Measurements from ENCODE around the gene LDLRAD4.

LDLRAD4 gene

DNA sequence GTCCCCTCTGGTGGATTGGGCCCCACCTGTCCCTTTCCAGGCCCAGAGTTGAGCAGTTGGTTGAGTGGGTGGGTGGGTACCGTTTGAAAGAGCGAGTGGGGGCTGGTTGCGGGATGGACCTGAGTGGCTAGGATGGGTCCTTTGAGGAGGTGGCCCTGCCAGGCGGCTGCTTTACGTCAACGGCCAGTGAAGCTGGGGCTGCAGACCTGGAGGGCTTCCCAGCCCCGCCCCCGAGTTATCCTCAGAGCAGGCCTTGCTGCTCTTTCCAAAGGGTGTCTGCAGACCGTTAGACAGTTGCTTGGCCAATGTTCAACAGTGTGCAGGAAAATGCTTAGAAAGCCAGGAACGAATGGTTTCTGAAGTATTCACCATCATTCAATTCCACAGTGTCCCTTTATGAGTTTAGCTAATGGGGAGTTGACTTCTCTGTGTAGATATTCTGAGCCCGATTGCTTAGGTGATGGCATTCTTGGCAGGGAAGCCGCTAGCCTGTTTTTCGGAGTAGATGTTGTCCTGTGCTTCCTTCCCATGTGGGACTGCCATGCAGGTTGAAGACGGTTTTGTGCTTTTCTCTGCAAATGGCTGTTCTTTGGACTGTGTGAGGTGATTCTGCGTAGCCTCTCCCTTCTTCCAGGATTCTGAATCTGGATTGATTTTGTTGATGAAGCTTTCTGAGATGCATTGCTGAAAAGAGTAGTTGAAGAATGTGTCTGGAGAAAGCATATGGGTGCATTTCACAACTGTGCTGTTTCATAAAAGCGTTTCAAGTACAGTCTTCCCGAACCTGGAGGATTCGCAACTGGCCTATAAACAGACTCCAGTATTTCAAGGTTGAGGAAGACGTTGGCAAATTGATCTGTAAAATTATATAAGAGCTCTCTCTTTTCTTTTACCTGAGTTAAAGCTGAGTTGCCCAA is 45.8 kb downstream of the LDLRAD4 start:
- Histone ChIP-seq H3K9me3 (ENCODE audit: insufficient read depth, low read depth, low read length) (no peaks in the 10 kb centered on the region), H3K27ac (ENCODE audit: low read length) (no peak overlapping the region), H3K4me3 (ENCODE audit: low read length) (no peak overlapping the region), H3K27me3 (ENCODE audit: insufficient read depth, low read length) (no peaks in the 10 kb centered on the region; the same call in 1 of the 2 replicates), H3K9ac (ENCODE audit: low read depth, low read length) (no peak overlapping the region), H3K36me3 (ENCODE audit: insufficient read depth, low read depth, low read length) (no peaks in the 10 kb centered on the region), H3K4me1 (ENCODE audit: insufficient read depth, low read length) (peaks cover 17% of the 10 kb centered on the region)

- Histone ChIP-seq H3K27ac (ENCODE audit: low read length) (no peak overlapping the region), H3K4me1 (ENCODE audit: insufficient read depth, low read length) (peaks cover 17% of the 10 kb centered on the region), H3K9me3 (ENCODE audit: insufficient read depth, low read depth, low read length) (no peaks in the 10 kb centered on the region), H3K9ac (ENCODE audit: low read depth, low read length) (no peak overlapping the region), H3K36me3 (ENCODE audit: insufficient read depth, low read depth, low read length) (no peaks in the 10 kb centered on the region), H3K27me3 (ENCODE audit: insufficient read depth, low read length) (peaks cover 6% of the 10 kb centered on the region; the same call in 1 of the 2 replicates), H3K4me3 (ENCODE audit: low read length) (no peak overlapping the region)
These were observed 46.7 kb downstream of the LDLRAD4 start for GRCh38 chr18:13265008-13265910.

DNA sequence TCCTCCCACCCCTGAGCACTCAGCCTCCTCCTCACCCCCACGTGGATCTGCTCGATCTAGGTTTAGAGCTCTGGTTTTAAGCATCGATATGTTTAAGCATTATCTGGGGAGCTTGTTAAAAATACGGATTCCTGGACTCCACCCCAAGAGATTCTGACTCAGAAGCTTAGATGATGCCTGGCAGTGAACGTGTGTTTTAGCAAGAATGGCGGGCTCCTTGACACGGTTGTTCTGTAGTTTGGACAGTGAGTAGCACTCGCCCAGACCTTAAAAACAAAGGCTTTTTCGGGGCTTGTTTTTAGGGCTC is 47.3 kb downstream of the LDLRAD4 start:
- Histone ChIP-seq H3K27ac (ENCODE audit: low read length) (no peak overlapping the region), H3K4me1 (ENCODE audit: insufficient read depth, low read length) (peaks cover 17% of the 10 kb centered on the region), H3K27me3 (ENCODE audit: insufficient read depth, low read length) (peaks cover 12% of the 10 kb centered on the region; the same call in 1 of the 2 replicates), H3K9me3 (ENCODE audit: insufficient read depth, low read depth, low read length) (no peaks in the 10 kb centered on the region), H3K9ac (ENCODE audit: low read depth, low read length) (no peak overlapping the region), H3K4me3 (ENCODE audit: low read length) (no peak overlapping the region), H3K36me3 (ENCODE audit: insufficient read depth, low read depth, low read length) (no peaks in the 10 kb centered on the region)

DNA sequence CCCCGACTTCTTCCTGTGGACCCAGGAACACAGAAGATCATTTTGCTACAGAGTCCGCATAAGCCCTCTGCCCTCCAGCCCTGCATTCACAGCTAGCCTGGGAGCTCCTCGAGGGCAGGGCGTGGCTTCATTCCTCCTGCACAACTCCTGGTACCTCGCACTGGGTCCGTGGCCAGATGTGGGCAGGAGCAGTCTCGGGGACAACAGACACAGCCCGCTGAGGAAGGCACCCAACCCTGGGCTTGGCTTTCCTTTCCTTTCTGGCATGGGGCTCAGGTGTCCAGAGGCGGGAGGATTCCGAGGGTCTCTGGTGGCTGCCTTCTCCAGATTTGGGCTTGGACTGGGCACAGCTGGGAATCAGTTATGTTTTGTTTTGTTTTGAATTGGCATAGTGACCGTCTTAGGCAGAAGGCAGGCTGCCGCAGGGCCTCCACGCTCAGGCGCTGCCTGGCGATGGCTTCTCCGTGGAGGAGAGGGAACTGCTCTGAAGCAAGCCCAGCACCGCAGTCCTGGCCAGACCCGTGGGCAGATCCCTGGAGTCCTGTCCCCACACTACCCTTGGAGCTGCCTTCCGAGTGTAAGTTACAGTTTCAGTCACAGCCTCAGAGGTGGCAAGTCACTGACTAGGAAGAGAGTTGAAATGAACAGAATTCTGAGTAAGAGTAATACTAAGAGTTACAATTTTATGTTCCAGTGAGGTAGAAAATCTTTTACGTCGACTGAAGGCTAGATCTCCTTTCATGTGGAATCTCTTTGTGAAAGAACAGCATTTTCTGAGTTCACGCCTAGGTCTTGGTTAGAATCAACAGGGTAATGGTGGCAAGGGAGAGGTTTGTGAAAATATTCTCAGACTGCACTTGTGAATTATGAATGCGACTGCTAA is 47.9 kb downstream of the LDLRAD4 start:
- H3K4me3 ChIP-seq (ENCODE audit: low read length) = no peak overlapping the region
- H3K9ac ChIP-seq (ENCODE audit: low read depth, low read length) = no peak overlapping the region
- peaks cover 18% of the 10 kb centered on the region for H3K27me3 ChIP-seq (ENCODE audit: insufficient read depth, low read length)
- H3K36me3 ChIP-seq (ENCODE audit: insufficient read depth, low read depth, low read length) = no peaks in the 10 kb centered on the region
- no peak overlapping the region for H3K27ac ChIP-seq (ENCODE audit: low read length)
- H3K4me1 ChIP-seq (ENCODE audit: insufficient read depth, low read length) = peaks cover 17% of the 10 kb centered on the region
- no peaks in the 10 kb centered on the region for H3K9me3 ChIP-seq (ENCODE audit: insufficient read depth, low read depth, low read length)

- Histone ChIP-seq H3K4me1 (ENCODE audit: insufficient read depth, low read length) (peaks cover 17% of the 10 kb centered on the region), H3K36me3 (ENCODE audit: insufficient read depth, low read depth, low read length) (no peaks in the 10 kb centered on the region), H3K27me3 (ENCODE audit: insufficient read depth, low read length) (peaks cover 26% of the 10 kb centered on the region), H3K9ac (ENCODE audit: low read depth, low read length) (no peak overlapping the region), H3K27ac (ENCODE audit: low read length) (no peak overlapping the region), H3K9me3 (ENCODE audit: insufficient read depth, low read depth, low read length) (no peaks in the 10 kb centered on the region), H3K4me3 (ENCODE audit: low read length) (no peak overlapping the region)
These were observed 48.9 kb downstream of the LDLRAD4 start for GRCh38 chr18:13267431-13267873.

DNA sequence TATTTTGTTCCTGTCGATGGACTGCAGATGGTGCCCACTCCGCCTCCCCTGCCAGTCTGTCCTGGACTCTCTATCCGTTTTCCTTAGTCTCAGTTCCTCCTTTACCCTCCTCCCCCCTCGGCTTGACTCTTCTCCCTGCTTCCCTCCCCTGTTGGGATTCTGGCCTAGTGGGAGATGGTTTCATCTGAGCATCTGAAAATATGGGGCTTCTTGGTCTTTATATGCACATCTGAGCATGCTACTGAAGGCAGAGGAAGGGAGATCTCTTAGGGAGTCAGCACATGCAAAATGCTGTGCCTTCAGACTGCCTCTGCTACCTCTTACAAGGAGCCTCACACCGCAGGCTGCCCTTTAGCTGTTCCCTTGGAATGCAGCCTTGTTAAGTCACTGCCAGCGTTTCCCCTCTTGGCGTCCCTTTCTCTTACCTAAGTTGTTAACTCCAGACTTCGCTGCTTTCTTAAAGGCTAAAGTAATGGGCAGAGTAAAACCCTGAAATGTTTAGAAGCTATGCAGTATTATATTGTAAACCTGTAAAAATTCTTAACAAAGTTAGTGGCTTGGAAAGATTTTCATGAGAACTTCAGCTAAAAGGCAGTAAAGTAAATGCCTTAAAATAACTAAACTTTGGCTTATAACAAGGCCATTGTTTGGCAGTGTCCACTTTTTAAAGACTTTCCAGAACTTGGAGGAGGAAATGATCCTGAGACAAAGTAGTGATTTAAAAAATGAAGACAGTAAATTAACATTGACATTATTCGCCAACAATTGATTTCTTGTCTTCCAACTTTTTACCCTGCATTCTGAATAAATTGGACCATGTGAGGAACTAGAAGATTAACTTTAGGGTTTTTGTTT is 49.8 kb downstream of the LDLRAD4 start:
- Histone ChIP-seq H3K27me3 (ENCODE audit: insufficient read depth, low read length) (peaks cover 35% of the 10 kb centered on the region), H3K27ac (ENCODE audit: low read length) (no peak overlapping the region), H3K9ac (ENCODE audit: low read depth, low read length) (peak overlapping the region; percentile 25; the same call in 1 of the 2 replicates)

DNA sequence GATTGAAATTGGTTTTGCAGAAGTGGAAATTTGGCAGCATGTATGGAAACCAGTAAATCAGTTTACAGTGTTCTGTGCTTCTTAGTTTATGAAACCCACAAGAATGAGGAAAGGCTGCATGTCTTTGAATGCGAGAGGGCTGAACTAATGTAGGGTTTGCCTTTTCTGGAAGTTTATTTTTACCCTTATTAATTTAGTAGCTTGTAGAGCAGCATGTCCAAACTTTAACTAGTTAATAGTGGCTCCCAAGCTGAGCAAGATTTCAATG is 50.4 kb downstream of the LDLRAD4 start:
- no peaks in the 10 kb centered on the region for H3K36me3 ChIP-seq (ENCODE audit: insufficient read depth, low read depth, low read length)
- H3K9ac ChIP-seq (ENCODE audit: low read depth, low read length) = peak overlapping the region; percentile 25; the same call in 1 of the 2 replicates
- no peak overlapping the region for H3K4me3 ChIP-seq (ENCODE audit: low read length)
- no peak overlapping the region for H3K27ac ChIP-seq (ENCODE audit: low read length)
- peaks cover 17% of the 10 kb centered on the region for H3K4me1 ChIP-seq (ENCODE audit: insufficient read depth, low read length)
- peaks cover 41% of the 10 kb centered on the region for H3K27me3 ChIP-seq (ENCODE audit: insufficient read depth, low read length)
- no peaks in the 10 kb centered on the region for H3K9me3 ChIP-seq (ENCODE audit: insufficient read depth, low read depth, low read length)

More for the DNA sequence above, 49.8 kb downstream of the LDLRAD4 start:
- Histone ChIP-seq H3K36me3 (ENCODE audit: insufficient read depth, low read depth, low read length) (no peaks in the 10 kb centered on the region), H3K4me3 (ENCODE audit: low read length) (no peak overlapping the region), H3K4me1 (ENCODE audit: insufficient read depth, low read length) (peaks cover 17% of the 10 kb centered on the region), H3K9me3 (ENCODE audit: insufficient read depth, low read depth, low read length) (no peaks in the 10 kb centered on the region)

DNA sequence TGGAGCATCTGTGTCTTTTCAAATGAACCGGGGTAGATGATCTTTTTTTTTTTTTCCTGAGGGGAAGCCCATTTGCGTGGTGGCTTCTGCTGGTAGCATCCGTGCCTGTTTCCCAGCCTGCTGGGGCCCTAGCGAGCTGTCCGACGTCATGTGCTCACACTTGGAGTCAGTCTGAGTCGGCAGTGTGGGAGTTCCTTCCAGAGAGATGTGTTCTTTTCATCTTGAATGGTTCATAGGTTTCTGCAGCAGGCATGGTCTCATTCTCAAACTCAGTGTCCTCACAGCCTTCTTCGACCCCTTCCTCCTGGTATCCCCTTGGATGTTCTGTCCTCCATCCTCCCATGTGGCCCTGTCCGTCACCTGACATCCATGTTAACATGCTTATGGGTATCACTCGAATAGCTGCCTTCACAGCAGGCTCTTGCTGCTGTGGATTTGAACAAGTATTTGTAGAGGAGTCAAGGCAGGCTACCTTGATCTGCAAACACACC is 51.0 kb downstream of the LDLRAD4 start:
- no peaks in the 10 kb centered on the region for H3K9me3 ChIP-seq (ENCODE audit: insufficient read depth, low read depth, low read length)
- no peaks in the 10 kb centered on the region for H3K36me3 ChIP-seq (ENCODE audit: insufficient read depth, low read depth, low read length)
- H3K4me1 ChIP-seq (ENCODE audit: insufficient read depth, low read length) = peaks cover 17% of the 10 kb centered on the region
- no peak overlapping the region for H3K9ac ChIP-seq (ENCODE audit: low read depth, low read length)
- no peak overlapping the region for H3K4me3 ChIP-seq (ENCODE audit: low read length)
- no peak overlapping the region for H3K27ac ChIP-seq (ENCODE audit: low read length)
- peaks cover 45% of the 10 kb centered on the region for H3K27me3 ChIP-seq (ENCODE audit: insufficient read depth, low read length)

GRCh38 chr18:13270279-13270855 is 51.8 kb downstream of the LDLRAD4 start:
- Histone ChIP-seq H3K4me1 (ENCODE audit: insufficient read depth, low read length) (peaks cover 17% of the 10 kb centered on the region), H3K4me3 (ENCODE audit: low read length) (no peak overlapping the region), H3K27me3 (ENCODE audit: insufficient read depth, low read length) (peaks cover 45% of the 10 kb centered on the region), H3K36me3 (ENCODE audit: insufficient read depth, low read depth, low read length) (no peaks in the 10 kb centered on the region), H3K9me3 (ENCODE audit: insufficient read depth, low read depth, low read length) (no peaks in the 10 kb centered on the region), H3K27ac (ENCODE audit: low read length) (no peak overlapping the region), H3K9ac (ENCODE audit: low read depth, low read length) (no peak overlapping the region)

GRCh38 chr18:13271302-13271911 is 52.8 kb downstream of the LDLRAD4 start:
- H3K9ac ChIP-seq (ENCODE audit: low read depth, low read length) = no peak overlapping the region
- H3K27me3 ChIP-seq (ENCODE audit: insufficient read depth, low read length) = peaks cover 45% of the 10 kb centered on the region
- no peaks in the 10 kb centered on the region for H3K36me3 ChIP-seq (ENCODE audit: insufficient read depth, low read depth, low read length)
- peaks cover 17% of the 10 kb centered on the region for H3K4me1 ChIP-seq (ENCODE audit: insufficient read depth, low read length)
- no peaks in the 10 kb centered on the region for H3K9me3 ChIP-seq (ENCODE audit: insufficient read depth, low read depth, low read length)
- no peak overlapping the region for H3K27ac ChIP-seq (ENCODE audit: low read length)
- H3K4me3 ChIP-seq (ENCODE audit: low read length) = no peak overlapping the region

Data from iPS-20b (cell line).